Astrocyte (in vitro differentiated cells and primary cell): ENCODE measurements around the gene MORC2. TPM values are rescaled to one million over a fixed set of nuclear protein-coding genes. Genes with fewer than 3 reads are reported as not detected.

ENCODE experiments used
- DNase-seq: peaks from one replicate; pipeline ENCODE4 v3.0.0-alpha.2; 2010; ENCODE audit warnings: low read depth
- FAIRE-seq: peaks from 2 replicates; lab custom pipeline; 2011; peaks lifted over from hg19 to GRCh38; lab: Jason Lieb, UNC
- H2AFZ ChIP-seq: 2 replicates; pipeline ENCODE4 v1.6.0; 2012; ENCODE audit warnings: low read depth, low read length, inconsistent platforms
- H3K27ac ChIP-seq: 2 replicates; pipeline ENCODE4 v1.5.1; 2011; ENCODE audit warnings: low read depth, low read length, inconsistent platforms
- H3K27me3 ChIP-seq: 2 replicates; pipeline ENCODE4 v1.6.0; 2011; ENCODE audit warnings: low read length, inconsistent platforms; ENCODE audit not compliant: insufficient read depth
- H3K36me3 ChIP-seq: 2 replicates; pipeline ENCODE4 v1.5.1; 2011; ENCODE audit warnings: low read length, inconsistent platforms; ENCODE audit not compliant: insufficient read depth
- H3K4me1 ChIP-seq: 2 replicates; pipeline ENCODE4 v1.5.1; 2011; ENCODE audit warnings: low read length, inconsistent platforms; ENCODE audit not compliant: insufficient read depth
- H3K4me2 ChIP-seq: 2 replicates; pipeline ENCODE4 v1.6.0; 2012; ENCODE audit warnings: low read length, inconsistent platforms
- H3K4me3 ChIP-seq: 2 replicates; pipeline ENCODE4 v1.5.1; 2011; ENCODE audit warnings: low read depth, mild to moderate bottlenecking, low read length, inconsistent platforms; ENCODE audit not compliant: insufficient read depth
- H3K79me2 ChIP-seq: 2 replicates; pipeline ENCODE4 v1.6.0; 2012; ENCODE audit warnings: mild to moderate bottlenecking, low read length, inconsistent platforms; ENCODE audit not compliant: insufficient read depth
- H3K9ac ChIP-seq: 2 replicates; pipeline ENCODE4 v1.6.0; 2012; ENCODE audit warnings: mild to moderate bottlenecking, low read length, inconsistent platforms
- H3K9me3 ChIP-seq: 2 replicates; pipeline ENCODE4 v1.5.1; 2012; ENCODE audit warnings: low read depth, mild to moderate bottlenecking, low read length, inconsistent platforms; ENCODE audit not compliant: insufficient read depth
- H4K20me1 ChIP-seq: 2 replicates; pipeline ENCODE4 v1.6.0; 2012; ENCODE audit warnings: low read length, inconsistent platforms; ENCODE audit not compliant: insufficient read depth
- H3K27ac Mint-ChIP-seq: one replicate; pipeline ENCODE4 v1.8.0; 2021; ENCODE audit warnings: mild to moderate bottlenecking, mixed read lengths; ENCODE audit not compliant: unreplicated experiment
- H3K27me3 Mint-ChIP-seq: one replicate; pipeline ENCODE4 v1.8.0; 2021; ENCODE audit warnings: low read depth, mixed read lengths; ENCODE audit not compliant: unreplicated experiment
- H3K36me3 Mint-ChIP-seq: one replicate; pipeline ENCODE4 v1.8.0; 2021; ENCODE audit warnings: low read depth, mixed read lengths; ENCODE audit not compliant: unreplicated experiment
- H3K4me1 Mint-ChIP-seq: one replicate; pipeline ENCODE4 v1.8.0; 2021; ENCODE audit warnings: low read depth, mixed read lengths; ENCODE audit not compliant: unreplicated experiment
- H3K4me3 Mint-ChIP-seq: one replicate; pipeline ENCODE4 v1.8.0; 2021; ENCODE audit warnings: mild to moderate bottlenecking, moderate library complexity, mixed read lengths; ENCODE audit not compliant: unreplicated experiment
- H3K9me3 Mint-ChIP-seq: one replicate; pipeline ENCODE4 v1.8.0; 2021; ENCODE audit warnings: mild to moderate bottlenecking, mixed read lengths; ENCODE audit not compliant: unreplicated experiment
- CTCF ChIP-seq: IDR thresholded peaks from 2 replicates; pipeline ENCODE4 v1.5.1; 2011; ENCODE audit warnings: low read depth, mild to moderate bottlenecking, inconsistent platforms, low read length, moderate library complexity; ENCODE audit not compliant: insufficient read depth
- EZH2 ChIP-seq: IDR thresholded peaks from 2 replicates; pipeline ENCODE4 v1.6.1; 2012; ENCODE audit warnings: mild to moderate bottlenecking, low read length, inconsistent platforms; ENCODE audit not compliant: insufficient read depth
- total RNA-seq: library from RNA; stranded (reverse); gene quantifications from 2 replicates; pipeline ENCODE4 v1.2.1, GENCODE V29; 2021

Gene MORC2
- total RNA-seq, 1 donor from 2014 or later, result 45.9 TPM

- H3K79me2 ChIP-seq, result no peaks in the 10 kb centered on the region
- Mint-ChIP-seq H3K4me3 (no peak overlapping the region), H3K4me1 (peaks cover 4% of the 10 kb centered on the region), H3K27ac (no peak overlapping the region), H3K36me3 (peaks cover 47% of the 10 kb centered on the region), H3K9me3 (no peaks in the 10 kb centered on the region), H3K27me3 (no peaks in the 10 kb centered on the region)
- no peak overlapping the region for H2AFZ ChIP-seq
- no peak overlapping the region for H3K4me3 ChIP-seq
- no peaks in the 10 kb centered on the region for H3K27me3 ChIP-seq
- peaks cover 75% of the 10 kb centered on the region for H3K36me3 ChIP-seq
- no peak for FAIRE-seq
- H3K9ac ChIP-seq, result no peak overlapping the region
- H3K27ac ChIP-seq, result no peak overlapping the region
- no peak for TF ChIP-seq EZH2
- TF ChIP-seq CTCF, result no peak
- H4K20me1 ChIP-seq, result peaks cover 12% of the 10 kb centered on the region
- H3K9me3 ChIP-seq, result no peaks in the 10 kb centered on the region
- DNase-seq, result no peak
- H3K4me2 ChIP-seq, result no peak overlapping the region
- no peaks in the 10 kb centered on the region for H3K4me1 ChIP-seq
Measured at GRCh38 chr22:30933457-30933856, 35.1 kb downstream of the MORC2 start.

GRCh38 chr22:30932661-30933060 is 35.9 kb downstream of the MORC2 start:
- Histone ChIP-seq H3K4me1 (no peaks in the 10 kb centered on the region), H3K79me2 (no peaks in the 10 kb centered on the region), H3K36me3 (peaks cover 72% of the 10 kb centered on the region), H4K20me1 (peaks cover 12% of the 10 kb centered on the region), H3K27ac (no peak overlapping the region), H3K9ac (no peak overlapping the region), H3K27me3 (no peaks in the 10 kb centered on the region), H3K4me2 (no peak overlapping the region), H3K4me3 (no peak overlapping the region), H2AFZ (no peak overlapping the region), H3K9me3 (no peaks in the 10 kb centered on the region)
- peaks cover 4% of the 10 kb centered on the region for H3K4me1 Mint-ChIP-seq
- H3K27ac Mint-ChIP-seq, result no peak overlapping the region
- H3K27me3 Mint-ChIP-seq, result no peaks in the 10 kb centered on the region
- no peak overlapping the region for H3K4me3 Mint-ChIP-seq
- H3K36me3 Mint-ChIP-seq, result peaks cover 47% of the 10 kb centered on the region
- DNase-seq (no peak), FAIRE-seq (no peak)
- no peak for TF ChIP-seq CTCF
- no peak for TF ChIP-seq EZH2
- H3K9me3 Mint-ChIP-seq, result no peaks in the 10 kb centered on the region

- no peak overlapping the region for H3K4me2 ChIP-seq
- peaks cover 4% of the 10 kb centered on the region for H3K4me1 Mint-ChIP-seq
- H3K4me1 ChIP-seq, result no peaks in the 10 kb centered on the region
- H3K27me3 Mint-ChIP-seq, result no peaks in the 10 kb centered on the region
- H3K27me3 ChIP-seq, result no peaks in the 10 kb centered on the region
- H2AFZ ChIP-seq, result no peak overlapping the region
- TF ChIP-seq CTCF (no peak), EZH2 (no peak)
- no peaks in the 10 kb centered on the region for H3K9me3 Mint-ChIP-seq
- H3K27ac ChIP-seq, result no peak overlapping the region
- H3K36me3 ChIP-seq, result peaks cover 66% of the 10 kb centered on the region
- FAIRE-seq (no peak), DNase-seq (no peak)
- no peak overlapping the region for H3K27ac Mint-ChIP-seq
- peaks cover 47% of the 10 kb centered on the region for H3K36me3 Mint-ChIP-seq
- H3K4me3 Mint-ChIP-seq, result no peak overlapping the region
- H3K9ac ChIP-seq, result no peak overlapping the region
- H4K20me1 ChIP-seq, result peaks cover 12% of the 10 kb centered on the region
- no peaks in the 10 kb centered on the region for H3K9me3 ChIP-seq
- no peaks in the 10 kb centered on the region for H3K79me2 ChIP-seq
- no peak overlapping the region for H3K4me3 ChIP-seq
Measured at GRCh38 chr22:30931541-30932300, 36.9 kb downstream of the MORC2 start.
